HEK293T (cell line): Measurements from ENCODE around the gene ARRDC1.
"Not testable (repeated sequence)": the region's sequence is repeated elsewhere in the genome, so short reads cannot be mapped to it uniquely, and the experiment has no call there.

Experiments used
- CTCF ChIA-PET: fragments of 350-600 bp; formaldehyde crosslinking; extraction: SDS; loops from one replicate; lab custom pipeline; 2021; ENCODE audit warnings: antibody characterized with exemption, inconsistent platforms; lab: Yijun Ruan, JAX
- POLR2A ChIA-PET: fragments of 350-600 bp; formaldehyde crosslinking; extraction: SDS; loops from one replicate; lab custom pipeline; 2020; ENCODE audit warnings: antibody characterized with exemption, inconsistent platforms; lab: Yijun Ruan, JAX
- DNase-seq: peaks from one replicate; pipeline ENCODE4 v3.0.0; 2012; ENCODE audit warnings: mixed read lengths; ENCODE audit errors: extremely low spot score
- ARNT ChIP-seq: fragments of 450-650 bp; IDR thresholded peaks from 2 replicates; pipeline ENCODE4 v1.6.1; 2017; ENCODE audit warnings: mild to moderate bottlenecking
- BHLHE40 ChIP-seq: fragments of 450-650 bp; IDR thresholded peaks from 2 replicates; pipeline ENCODE4 v1.6.1; 2016; ENCODE audit warnings: mild to moderate bottlenecking, moderate library complexity, borderline replicate concordance
- CTBP1 ChIP-seq: fragments of 450-650 bp; IDR thresholded peaks from 2 replicates; pipeline ENCODE4 v1.6.1; 2016; ENCODE audit warnings: borderline replicate concordance
- ELF4 ChIP-seq: fragments of 450-650 bp; IDR thresholded peaks from 2 replicates; pipeline ENCODE4 v1.6.1; 2017; ENCODE audit warnings: antibody characterized with exemption
- FOXA1 ChIP-seq: fragments of 450-650 bp; IDR thresholded peaks from 2 replicates; pipeline ENCODE4 v1.6.1; 2016; ENCODE audit warnings: mild to moderate bottlenecking
- FOXK2 ChIP-seq: fragments of 450-650 bp; IDR thresholded peaks from 2 replicates; pipeline ENCODE4 v1.6.1; 2016; ENCODE audit warnings: mild to moderate bottlenecking
- FOXM1 ChIP-seq: fragments of 450-650 bp; IDR thresholded peaks from 2 replicates; pipeline ENCODE4 v1.6.1; 2017; ENCODE audit warnings: mild to moderate bottlenecking, borderline replicate concordance
- HDGF ChIP-seq: fragments of 450-650 bp; IDR thresholded peaks from 2 replicates; pipeline ENCODE4 v1.6.1; 2017; ENCODE audit warnings: antibody characterized with exemption, borderline replicate concordance
- L3MBTL2 ChIP-seq: fragments of 450-650 bp; conservative IDR thresholded peaks from 2 replicates; pipeline ENCODE4 v1.6.1; 2016; ENCODE audit warnings: mild to moderate bottlenecking
- LEF1 ChIP-seq: fragments of 450-650 bp; IDR thresholded peaks from 2 replicates; pipeline ENCODE4 v1.6.1; 2017; ENCODE audit warnings: mild to moderate bottlenecking, borderline replicate concordance
- NFRKB ChIP-seq: fragments of 450-650 bp; IDR thresholded peaks from 2 replicates; pipeline ENCODE4 v1.6.1; 2016; ENCODE audit warnings: mild to moderate bottlenecking, moderate library complexity
- SP1 ChIP-seq: fragments of 450-650 bp; IDR thresholded peaks from 2 replicates; pipeline ENCODE4 v1.6.1; 2017
- SUZ12 ChIP-seq: fragments of 450-650 bp; IDR thresholded peaks from 2 replicates; pipeline ENCODE4 v1.6.1; 2016; ENCODE audit warnings: mild to moderate bottlenecking
- TARDBP ChIP-seq: fragments of 450-650 bp; IDR thresholded peaks from 2 replicates; pipeline ENCODE4 v1.6.1; 2016
- ZNF384 ChIP-seq: fragments of 450-650 bp; IDR thresholded peaks from 2 replicates; pipeline ENCODE4 v1.6.1; 2016
- TF ChIP-seq, protein P1 (sequence below): fragments of 450-650 bp; IDR thresholded peaks from 2 replicates; pipeline ENCODE4 v1.6.1; 2016

The ARRDC1 gene

DNA sequence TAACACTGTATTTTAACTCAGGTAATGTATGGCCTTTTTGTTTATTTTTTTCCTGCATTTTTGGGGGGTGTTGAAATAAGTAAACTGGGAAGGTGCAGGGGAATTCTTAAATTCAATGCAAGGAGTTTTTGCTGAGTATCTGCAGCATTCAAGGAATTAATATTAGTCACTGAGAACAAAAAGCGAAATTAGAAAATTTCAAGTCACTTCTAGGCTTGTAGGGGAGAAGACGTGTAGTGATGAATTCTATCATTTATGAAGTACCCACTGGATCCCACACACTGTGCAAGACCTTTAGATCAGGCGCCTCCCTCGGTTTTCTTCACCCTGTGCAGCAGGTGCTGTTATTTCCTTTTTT, 14.5 kb downstream of the ARRDC1 start:
- CTCF ChIA-PET, result no interaction called here
- POLR2A ChIA-PET, result interaction anchor here (0.6 to 1.2 kb wide), 4 partner anchors 9 to 53 kb away, joined by 3 to 4 read pairs (median 3); no protein-coding TSS in a partner anchor
- no peak for DNase-seq
- TF ChIP-seq L3MBTL2 (no peak), BHLHE40 (no peak), ARNT (no peak), TARDBP (no peak), NFRKB (no peak), ZNF384 (no peak), FOXA1 (no peak), HDGF (no peak), FOXM1 (no peak)
- TF ChIP-seq, protein P1, sequence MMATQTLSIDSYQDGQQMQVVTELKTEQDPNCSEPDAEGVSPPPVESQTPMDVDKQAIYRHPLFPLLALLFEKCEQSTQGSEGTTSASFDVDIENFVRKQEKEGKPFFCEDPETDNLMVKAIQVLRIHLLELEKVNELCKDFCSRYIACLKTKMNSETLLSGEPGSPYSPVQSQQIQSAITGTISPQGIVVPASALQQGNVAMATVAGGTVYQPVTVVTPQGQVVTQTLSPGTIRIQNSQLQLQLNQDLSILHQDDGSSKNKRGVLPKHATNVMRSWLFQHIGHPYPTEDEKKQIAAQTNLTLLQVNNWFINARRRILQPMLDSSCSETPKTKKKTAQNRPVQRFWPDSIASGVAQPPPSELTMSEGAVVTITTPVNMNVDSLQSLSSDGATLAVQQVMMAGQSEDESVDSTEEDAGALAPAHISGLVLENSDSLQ, result no peak

DNA sequence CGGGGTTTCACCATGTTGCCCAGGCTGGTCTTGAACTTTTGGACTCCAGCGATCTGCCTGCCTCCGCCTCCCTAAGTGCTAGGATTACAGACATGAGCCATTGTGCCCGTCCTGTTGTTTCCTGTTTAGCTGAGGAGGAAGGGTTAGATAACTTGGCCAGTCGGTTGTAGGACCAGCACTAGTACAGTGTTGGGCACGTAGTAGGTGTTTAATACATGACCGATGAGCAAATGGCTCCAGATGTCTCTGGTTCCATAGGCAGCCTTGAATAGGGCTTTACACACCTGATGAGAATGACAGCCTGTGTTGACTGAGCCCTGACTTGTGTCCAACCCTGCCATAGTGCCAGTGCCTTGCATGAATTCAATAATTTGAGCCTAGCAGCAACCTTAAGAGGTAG, 15.1 kb downstream of the ARRDC1 start:
- no peak for TF ChIP-seq FOXK2
- no peak for TF ChIP-seq NFRKB
- no peak for TF ChIP-seq ELF4
- no peak for TF ChIP-seq FOXA1
- no peak for TF ChIP-seq BHLHE40
- no peak for TF ChIP-seq FOXM1
- TF ChIP-seq TARDBP, result no peak
- TF ChIP-seq, protein P1, result no peak
- no peak for TF ChIP-seq ARNT
- TF ChIP-seq LEF1, result no peak
- TF ChIP-seq CTBP1, result no peak
- no peak for TF ChIP-seq L3MBTL2
- CTCF ChIA-PET, result no interaction called here
- POLR2A ChIA-PET, result interaction anchor here (0.6 to 1.1 kb wide), 3 partner anchors 15 to 43 kb away, joined by 3 to 4 read pairs (median 3); partner anchors contain the start of gene ARRDC1
- no peak for DNase-seq

DNA sequence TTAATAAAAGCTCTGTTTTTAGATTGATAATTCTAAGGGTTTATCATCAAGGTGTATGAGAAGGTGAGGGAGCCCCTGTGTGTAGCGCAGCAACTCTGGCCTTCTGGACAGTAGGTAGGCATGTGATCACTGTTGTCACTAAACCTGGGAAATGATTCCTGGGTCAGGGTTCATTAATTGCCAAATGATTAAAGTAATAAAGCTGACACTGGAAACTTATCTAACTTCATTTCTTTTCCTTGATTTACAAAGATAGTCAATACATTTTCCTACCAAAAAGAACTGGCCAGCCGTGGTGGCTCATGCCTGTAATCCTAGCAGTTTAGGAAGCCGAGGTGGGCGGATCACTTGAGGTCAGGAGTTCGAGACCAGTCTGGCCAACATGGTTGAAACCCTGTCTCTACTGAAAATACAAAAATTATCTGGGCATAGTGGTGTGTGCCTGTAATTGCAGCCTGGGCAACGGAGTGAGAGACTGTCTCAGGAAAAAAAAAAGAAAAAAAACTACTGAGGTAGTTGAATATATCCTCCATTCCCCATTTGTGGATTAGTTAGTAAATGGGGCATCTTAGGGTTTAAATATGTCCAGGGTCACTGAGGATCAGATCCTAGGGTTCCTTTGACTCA, 15.8 kb downstream of the ARRDC1 start:
- ChIA-PET POLR2A (interaction anchor here (1.0 to 1.1 kb wide), 2 partner anchors 16 to 44 kb away, joined by 3 read pairs; partner anchors contain the start of gene ARRDC1), CTCF (no interaction called here)
- DNase-seq, result no peak
- TF ChIP-seq ARNT (no peak), ZNF384 (peak; percentile 89)

DNA sequence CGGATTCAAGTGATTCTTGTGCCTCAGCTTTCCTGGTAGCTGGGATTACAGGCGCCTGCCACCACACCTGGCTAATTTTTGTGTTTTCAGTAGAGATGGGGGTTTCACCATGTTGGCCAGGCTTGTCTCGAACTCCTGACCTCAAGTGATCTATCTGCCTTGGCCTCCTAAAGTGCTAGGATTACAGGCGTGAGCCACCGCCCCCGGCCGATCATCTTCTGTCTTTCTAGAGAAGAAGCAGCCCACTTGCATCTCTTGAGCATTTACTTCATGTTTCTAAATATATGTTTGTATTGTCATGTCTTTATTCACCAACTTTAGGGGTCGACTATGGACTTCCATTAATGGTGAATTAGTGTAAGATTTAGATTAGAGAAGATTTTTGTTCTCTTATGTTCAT, 16.7 kb downstream of the ARRDC1 start:
- CTCF ChIA-PET, DNase-seq, POLR2A ChIA-PET: not testable (repeated sequence)

DNA sequence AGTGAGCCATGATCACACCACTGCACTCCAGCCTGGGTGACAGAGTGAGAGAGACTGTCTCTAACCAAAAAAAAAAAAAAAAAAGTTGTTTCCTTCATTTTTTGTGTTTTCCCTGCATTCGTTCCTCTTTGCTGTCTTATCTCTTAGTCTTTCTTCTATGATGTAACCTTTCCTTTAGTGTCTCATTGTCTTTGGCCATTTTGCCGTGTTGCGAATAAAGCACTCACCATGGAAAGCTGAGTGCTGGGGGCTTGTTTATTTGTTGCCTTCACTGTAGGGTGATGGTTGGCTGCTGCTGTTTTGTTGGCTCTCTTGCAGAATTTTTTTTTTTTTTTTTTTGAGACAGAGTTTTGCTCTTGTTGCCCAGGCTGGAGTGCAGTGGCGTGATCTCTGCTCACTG, 21.0 kb downstream of the ARRDC1 start:
- DNase-seq, result no peak
- POLR2A ChIA-PET, result no interaction called here
- TF ChIP-seq FOXM1 (no peak), SUZ12 (no peak), ARNT (no peak), BHLHE40 (no peak), SP1 (no peak), TARDBP (no peak), FOXK2 (no peak), HDGF (no peak)
- TF ChIP-seq, protein P1, result no peak
- CTCF ChIA-PET, result interaction anchor here (0.6 kb wide), 1 partner anchor 27 kb away, joined by 3 read pairs; no protein-coding TSS in a partner anchor

DNA sequence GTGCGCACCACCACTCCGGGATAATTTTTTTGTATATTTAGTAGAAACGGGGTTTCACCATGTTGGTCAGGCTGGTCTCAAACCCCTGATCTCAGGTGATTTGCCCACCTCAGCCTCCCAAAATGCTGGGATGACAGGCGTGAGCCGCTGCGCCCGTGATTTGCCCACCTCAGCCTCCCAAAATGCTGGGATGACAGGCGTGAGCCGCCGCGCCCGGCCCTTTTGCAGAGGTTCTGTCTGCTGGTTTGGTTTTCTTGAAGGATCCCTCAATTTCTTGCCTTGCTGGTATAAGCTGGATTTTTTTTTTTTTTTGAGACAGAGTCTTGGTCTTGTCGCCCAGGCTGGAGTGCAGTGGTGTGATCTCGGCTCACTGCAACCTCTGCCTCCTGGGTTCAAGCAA, 21.9 kb downstream of the ARRDC1 start:
- DNase-seq, POLR2A ChIA-PET, CTCF ChIA-PET: not testable (repeated sequence)

DNA sequence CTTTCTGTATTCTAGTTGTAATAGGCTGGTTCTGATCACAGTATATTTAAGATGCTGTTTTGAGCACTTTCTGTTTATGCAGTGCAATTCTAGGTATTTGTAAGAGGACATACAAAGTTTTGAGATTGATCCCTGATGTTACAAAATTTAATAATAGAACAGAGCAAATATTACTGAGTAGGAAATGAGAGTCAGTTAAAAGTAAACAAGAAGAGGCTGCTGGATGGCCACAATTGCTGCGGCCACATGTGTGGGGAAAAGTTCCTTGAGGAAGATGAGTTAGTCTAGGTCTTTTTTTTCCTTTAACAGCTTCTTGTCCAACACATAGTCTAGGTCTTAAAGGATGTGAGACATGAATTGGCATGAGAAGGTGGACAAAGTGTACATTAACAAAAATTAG, 24.6 kb downstream of the ARRDC1 start:
- ChIA-PET POLR2A (interaction anchor here (0.7 kb wide), 1 partner anchor 22 kb away, joined by 3 read pairs; no protein-coding TSS in a partner anchor), CTCF (no interaction called here)
- DNase-seq, result no peak
- no peak for TF ChIP-seq NFRKB
- no peak for TF ChIP-seq ARNT
- TF ChIP-seq FOXK2, result no peak
- no peak for TF ChIP-seq FOXA1
- no peak for TF ChIP-seq LEF1
- TF ChIP-seq ELF4, result no peak
- no peak for TF ChIP-seq SP1
- TF ChIP-seq ZNF384, result no peak
- no peak for TF ChIP-seq FOXM1
- TF ChIP-seq TARDBP, result no peak
- no peak for TF ChIP-seq L3MBTL2
- no peak for TF ChIP-seq BHLHE40
- TF ChIP-seq CTBP1, result no peak
- no peak for TF ChIP-seq HDGF
- no peak for TF ChIP-seq SUZ12
